ENCODE measurements around the gene DNAH2.

DNAH2 gene

DNA sequence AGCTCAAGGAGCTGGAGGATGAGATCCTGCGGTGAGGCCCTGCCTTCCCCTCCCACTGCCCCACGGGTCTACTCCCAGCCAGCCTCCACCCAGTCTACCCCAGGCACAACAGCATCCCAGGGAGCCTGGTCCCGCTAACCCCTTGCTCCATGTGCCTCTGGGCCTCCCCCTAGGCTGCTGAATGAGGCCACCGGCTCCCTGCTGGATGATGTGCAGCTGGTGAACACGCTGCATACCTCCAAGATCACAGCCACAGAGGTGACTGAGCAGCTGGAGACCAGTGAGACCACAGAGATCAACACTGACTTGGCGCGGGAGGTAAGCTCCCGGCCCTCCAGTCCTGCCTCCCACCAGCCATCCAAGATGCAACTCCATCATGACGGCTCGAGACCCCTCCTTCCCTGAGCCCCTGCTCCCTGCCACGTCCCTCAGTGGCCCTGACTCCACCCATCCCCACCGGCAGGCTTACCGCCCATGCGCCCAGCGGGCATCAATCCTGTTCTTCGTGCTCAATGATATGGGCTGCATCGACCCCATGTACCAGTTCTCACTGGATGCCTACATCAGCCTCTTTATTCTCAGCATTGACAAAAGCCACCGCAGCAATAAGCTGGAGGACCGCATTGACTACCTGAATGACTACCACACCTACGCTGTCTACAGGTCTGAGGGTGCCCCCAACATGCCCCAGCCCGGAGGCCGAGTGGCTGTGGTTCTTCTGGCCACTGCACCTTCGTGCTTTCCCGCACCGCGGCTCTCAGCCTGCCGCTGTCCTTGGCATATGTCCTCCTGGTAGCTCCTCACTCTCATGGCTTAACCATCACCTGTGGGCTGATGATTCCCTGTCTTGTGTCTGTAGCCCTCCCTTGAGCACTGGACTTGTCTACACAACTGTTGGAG is 101.5 kb downstream of the DNAH2 start:
- DNase-seq (ENCODE audit: low read depth in 2 of 2) = no peak

DNA sequence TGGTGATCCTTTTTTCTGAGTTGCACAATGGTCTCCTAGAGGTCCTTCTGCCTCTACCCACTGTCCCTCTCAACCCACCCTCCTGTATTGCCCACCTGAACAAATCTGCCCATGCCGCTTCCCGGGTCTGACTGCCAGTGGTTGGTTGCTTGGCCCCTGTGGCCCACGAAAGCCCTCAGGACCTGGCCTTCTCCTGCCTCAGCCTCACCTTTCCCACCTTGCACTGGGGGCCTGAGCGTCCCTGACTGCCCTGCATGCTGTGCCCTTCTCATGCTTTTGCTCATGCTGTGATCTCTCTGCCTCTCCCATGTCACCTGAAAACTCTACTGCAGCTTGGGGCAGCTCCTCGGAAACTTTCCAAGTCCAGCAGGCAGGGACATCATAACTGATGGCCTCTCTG is 102.7 kb downstream of the DNAH2 start:
- no peak for DNase-seq (ENCODE audit: low read depth in 2 of 2)

DNA sequence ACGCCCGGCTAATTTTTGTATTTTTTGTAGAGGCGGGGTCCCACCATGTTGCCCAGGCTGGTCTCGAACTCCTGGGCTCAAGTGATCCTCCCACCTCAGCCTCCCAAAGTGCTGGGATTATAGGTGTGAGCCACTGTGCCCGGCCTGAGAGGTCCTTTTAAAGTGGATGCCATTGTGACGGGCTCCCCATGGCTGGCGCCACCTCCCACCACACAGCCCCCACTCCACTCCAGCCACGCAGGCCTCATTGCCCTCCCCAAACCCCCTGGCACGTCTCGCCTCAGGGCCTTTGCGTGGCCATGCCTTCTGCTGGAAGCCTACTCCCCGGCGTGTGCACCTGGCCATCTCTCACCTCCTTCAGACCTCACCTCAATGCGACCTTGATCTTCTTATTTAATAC is 104.6 kb downstream of the DNAH2 start:
- no peak for DNase-seq (ENCODE audit: low read depth in 2 of 2)

DNA sequence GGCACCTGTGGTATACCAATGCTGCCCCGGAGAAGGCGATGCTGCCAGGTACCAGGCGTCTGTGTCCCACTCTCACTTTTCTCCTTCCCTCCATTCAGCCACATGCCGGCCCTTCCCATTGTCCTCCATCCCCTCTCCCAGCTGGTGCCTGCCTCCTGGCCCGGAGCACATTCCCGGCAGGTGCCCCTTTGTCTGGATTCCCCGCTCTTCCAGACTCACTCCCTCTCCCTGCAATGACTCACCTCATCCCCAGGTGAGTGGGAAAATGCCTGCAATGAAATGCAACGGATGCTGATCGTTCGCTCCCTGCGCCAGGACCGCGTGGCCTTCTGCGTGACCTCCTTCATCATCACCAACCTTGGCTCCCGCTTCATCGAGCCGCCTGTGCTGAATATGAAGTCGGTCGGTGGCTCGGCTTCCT is 106.0 kb downstream of the DNAH2 start:
- no peak for DNase-seq (ENCODE audit: low read depth in 2 of 2)

DNA sequence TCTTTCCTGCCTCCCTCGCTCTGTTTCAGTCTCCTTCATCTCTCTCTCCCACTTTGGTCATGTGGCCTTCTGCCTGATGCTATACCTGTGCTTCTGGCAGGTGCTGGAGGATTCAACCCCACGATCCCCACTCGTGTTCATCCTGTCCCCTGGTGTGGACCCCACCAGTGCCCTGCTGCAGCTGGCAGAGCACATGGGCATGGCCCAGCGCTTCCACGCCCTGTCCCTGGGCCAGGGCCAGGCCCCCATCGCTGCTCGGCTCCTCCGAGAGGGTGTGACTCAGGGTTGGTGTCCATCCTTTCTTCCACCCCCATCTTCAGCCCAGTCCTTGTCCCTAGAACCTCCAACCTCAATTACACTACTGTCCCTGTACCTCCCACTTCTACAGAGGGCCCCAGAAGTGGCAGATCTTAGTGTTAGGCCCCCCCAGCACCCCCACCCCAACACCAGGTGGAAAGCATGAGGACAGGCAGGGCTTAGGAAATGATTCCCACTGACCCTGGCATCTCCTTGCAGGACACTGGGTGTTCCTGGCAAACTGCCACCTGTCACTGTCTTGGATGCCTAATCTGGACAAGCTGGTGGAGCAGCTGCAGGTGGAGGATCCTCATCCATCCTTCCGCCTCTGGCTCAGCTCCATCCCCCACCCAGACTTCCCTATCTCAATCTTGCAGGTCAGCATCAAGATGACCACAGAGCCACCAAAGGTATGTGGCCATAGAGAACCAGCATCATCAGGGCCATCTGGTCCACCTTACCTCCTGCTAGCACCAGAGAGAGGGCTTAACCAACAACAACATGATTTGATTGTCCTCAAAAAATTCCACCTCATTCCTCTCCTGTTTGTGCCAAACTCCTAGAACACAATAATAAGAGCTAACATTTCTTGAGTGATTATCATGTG is 106.7 kb downstream of the DNAH2 start:
- no peak for DNase-seq (ENCODE audit: low read depth in 2 of 2)

DNA sequence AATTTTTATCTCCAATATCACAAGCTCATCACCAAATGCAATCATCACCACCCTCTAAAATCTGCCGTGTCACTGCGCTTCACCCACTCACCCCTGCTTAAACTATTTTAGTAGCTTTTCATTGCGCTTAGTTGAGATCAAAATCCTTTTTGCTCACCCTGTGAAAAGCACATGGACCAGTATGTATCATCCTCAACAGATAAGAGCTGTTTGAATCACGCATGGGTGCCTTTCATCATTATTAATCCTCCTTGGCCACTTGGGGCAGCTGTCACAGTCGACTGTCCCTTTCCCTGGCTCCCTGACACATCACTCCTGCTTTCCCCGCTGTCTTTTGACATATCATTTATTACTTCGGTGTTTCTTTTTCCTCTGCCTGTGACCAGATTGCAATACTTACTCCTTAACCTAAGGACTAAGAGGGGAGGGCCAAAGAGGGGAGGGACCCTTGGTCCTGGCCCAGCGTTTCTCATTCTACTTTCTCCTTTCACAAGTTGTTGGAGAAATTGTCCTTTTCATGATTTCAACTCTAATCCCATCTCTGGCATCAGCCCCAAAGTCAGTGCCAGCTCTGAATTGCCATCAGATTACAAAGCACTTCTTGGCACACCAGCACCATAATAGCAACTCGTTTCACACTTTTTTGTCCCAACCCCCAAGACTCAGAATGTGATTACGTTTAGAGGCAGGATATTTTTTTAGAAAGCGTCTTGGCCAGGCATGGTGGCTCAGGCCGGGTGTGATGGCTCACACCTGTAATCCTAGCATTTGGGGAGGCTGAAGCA is 107.9 kb downstream of the DNAH2 start:
- no peak for DNase-seq (ENCODE audit: low read depth in 2 of 2)

DNA sequence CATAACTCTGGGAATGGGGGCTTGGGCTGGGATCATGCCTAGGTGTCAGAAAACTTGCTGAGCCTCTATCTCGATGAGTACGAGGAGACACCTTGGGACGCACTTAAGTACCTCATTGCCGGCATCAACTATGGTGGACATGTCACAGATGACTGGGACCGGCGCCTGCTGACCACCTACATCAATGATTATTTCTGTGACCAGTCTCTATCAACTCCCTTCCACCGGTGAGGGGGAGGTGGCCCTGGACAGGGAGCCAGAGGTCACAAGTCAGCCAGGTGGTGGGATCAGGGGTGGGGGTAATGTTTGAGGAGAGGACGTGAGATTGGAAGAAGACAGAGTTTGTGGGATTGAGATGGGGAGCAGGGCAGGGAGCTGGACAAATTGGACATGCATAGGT is 113.1 kb downstream of the DNAH2 start:
- no peak for DNase-seq (ENCODE audit: low read depth in 2 of 2)

DNA sequence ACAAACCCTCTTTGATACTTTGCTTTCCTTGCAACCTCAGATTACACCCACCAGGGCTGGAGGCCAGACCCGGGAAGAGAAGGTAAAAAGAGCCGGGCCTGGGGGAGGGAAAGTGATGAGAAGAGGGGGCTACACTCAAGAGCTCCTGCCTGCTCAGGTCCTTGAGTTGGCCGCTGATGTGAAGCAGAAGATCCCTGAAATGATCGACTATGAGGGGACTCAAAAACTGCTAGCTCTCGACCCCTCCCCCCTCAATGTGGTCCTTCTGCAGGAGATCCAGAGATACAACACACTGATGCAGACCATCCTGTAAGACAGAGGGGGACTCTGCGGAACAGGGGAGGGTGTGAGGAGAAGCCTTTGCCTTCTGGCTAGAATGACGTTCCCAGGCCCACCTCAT is 113.7 kb downstream of the DNAH2 start:
- no peak for DNase-seq (ENCODE audit: low read depth in 2 of 2)

DNA sequence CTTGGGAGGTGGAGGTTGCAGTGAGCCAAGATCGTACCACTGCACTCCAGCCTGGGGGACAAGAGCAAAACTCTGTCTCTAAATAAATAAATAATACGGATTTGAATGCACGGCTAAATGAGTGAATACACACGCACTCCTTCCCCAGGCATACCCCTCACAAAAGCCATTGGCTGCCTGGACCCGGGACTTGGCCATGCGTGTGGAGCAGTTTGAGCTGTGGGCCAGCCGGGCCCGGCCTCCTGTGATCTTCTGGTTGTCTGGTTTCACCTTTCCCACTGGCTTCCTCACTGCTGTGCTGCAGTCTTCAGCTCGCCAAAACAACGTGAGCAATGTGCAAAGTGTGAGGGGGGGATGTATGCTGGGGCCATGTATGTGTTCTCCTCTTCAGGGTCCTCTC is 114.9 kb downstream of the DNAH2 start:
- no peak for DNase-seq (ENCODE audit: low read depth in 2 of 2)

DNA sequence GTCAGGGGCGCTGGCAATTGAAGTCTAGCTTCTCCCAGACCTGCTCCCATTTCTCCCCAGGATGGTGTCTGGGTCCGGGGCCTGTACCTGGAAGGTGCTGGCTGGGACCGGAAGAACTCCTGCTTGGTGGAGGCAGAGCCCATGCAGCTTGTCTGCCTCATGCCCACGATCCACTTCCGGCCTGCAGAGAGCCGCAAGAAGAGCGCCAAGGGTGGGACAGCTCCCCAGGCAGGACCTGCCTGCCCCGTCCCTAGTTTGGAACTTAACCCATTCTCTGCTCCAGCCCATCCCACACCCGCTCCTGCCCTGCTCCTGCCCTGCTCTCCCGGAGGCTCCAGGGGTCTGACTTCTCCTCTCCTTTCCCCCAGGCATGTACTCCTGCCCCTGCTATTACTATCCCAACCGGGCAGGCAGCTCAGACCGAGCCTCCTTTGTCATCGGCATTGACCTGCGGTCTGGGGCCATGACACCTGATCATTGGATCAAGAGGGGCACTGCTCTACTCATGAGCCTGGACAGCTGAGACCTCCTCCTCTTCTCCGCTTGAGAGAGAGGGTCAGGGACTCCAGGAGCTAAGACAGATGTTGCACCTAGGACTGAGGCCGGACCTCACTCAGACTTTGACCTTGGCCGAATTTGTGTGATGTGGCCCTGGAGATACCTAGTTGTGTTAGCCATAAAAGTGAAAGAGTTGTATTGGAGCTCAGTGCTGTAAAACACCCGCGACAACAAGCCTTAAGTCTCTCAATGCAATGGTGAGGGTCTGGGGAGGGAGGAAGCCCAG is 115.7 kb downstream of the DNAH2 start:
- no peak for DNase-seq (ENCODE audit: low read depth in 2 of 2)

DNA sequence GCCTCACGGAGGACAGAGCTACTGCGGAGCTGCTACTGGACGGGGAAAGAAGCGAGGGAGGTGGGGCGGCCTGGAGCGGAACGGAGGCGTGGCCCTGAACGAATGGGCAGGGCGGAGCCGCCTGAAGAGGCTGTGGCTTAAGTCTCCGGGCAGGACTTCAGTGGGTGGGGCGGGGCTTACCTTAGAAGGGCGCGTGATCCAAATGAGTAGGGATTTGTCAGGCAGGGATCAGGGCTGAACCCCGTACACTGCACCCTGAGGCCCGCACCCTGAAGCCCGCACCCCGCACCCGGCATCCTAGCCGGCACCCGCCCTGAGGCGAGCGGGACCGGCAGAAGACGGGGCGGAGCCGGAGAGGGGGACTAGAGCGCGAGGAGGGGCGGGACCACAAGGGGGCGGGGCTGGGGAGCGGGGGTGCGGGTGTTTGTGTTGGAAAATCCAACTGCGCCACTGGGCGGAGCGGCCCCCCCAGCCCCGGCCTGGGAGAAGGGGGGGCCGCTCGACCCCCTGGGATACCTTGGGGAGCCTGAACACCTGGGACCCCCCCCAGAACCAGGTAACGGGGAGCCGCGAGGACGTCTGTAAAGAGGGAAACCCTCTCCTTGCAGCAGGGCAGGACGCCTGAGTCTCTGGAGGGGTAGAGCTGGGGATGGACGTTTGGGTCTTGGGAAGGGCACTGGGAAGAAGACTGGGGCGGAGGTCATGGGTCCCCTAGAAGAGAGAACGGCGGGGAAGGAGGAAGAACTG is 116.4 kb downstream of the DNAH2 start, which contains the start of gene KDM6B:
Gene KDM6B (plus strand): TSS at position 423 of the 747 bp plus-strand sequence. CDS start 11,338 bp downstream, outside the sequence.
- DNase-seq (ENCODE audit: low read depth in 2 of 2) = peak; percentile 75 to 81

DNA sequence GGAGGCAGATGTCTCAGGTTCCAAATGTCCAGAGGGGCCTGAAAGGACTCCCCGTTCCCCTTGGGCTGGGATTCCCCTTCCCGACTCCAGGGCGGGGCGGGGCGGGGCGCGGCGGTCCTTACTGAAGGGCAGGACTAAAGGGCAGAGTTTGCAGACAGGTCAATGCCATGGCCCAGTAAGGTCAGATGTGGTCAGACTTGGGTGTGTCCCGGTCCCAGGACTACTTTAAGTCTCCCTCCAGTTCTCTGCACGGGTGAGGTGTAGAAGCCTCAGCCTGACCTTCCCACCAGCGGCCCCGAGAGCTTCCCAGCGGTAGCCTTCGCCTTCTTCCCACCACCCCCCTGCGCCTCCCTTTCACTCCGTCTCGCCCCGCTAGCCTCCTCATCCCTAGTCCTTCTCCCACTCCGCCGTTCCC is 117.0 kb downstream of the DNAH2 start:
- peak; percentile 16 to 51 for DNase-seq (ENCODE audit: low read depth in 2 of 2)

DNA sequence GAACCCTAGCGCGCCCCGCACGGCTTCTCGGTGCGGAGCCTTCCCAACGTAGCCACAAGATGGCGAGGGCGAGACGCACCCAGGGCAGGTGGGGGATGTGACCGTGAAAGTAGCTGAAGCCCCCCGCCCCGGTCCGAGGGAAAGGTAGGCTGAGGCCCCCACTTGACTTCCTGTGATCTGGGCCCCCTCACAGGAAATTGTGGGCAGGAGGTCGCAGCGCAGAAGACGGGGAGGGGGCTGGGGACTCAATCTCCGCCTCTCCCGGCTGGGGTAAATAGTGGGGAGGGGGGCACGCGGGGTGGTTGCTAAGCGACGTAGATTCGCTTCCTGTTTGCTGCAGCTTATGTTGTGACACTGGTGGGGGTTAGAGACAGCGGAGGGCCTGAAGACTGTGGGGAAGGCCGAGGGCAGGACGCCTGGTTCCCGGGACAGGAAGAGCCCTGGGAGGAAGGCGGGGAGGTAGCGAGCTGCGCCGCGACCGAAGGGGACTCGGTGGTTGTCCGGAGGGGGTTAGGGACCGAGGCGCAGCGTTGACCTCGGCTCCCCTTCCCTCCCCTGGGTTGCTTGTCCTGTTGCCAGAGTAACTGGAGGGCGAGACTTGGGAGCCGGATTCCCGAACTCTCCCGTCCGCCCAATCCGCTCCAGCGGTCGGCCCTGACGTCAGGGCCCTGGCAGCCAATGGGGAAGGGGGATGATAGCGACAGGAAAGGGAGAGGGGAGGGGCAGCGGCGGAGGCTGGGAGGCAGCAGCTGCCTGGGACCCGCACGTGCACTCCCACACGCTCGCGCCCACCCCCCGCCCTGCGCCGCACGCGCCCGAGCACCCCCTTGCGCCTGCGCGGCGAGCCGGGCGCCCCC is 117.6 kb downstream of the DNAH2 start:
- peak; percentile 85 to 86 for DNase-seq (ENCODE audit: low read depth in 2 of 2)

DNA sequence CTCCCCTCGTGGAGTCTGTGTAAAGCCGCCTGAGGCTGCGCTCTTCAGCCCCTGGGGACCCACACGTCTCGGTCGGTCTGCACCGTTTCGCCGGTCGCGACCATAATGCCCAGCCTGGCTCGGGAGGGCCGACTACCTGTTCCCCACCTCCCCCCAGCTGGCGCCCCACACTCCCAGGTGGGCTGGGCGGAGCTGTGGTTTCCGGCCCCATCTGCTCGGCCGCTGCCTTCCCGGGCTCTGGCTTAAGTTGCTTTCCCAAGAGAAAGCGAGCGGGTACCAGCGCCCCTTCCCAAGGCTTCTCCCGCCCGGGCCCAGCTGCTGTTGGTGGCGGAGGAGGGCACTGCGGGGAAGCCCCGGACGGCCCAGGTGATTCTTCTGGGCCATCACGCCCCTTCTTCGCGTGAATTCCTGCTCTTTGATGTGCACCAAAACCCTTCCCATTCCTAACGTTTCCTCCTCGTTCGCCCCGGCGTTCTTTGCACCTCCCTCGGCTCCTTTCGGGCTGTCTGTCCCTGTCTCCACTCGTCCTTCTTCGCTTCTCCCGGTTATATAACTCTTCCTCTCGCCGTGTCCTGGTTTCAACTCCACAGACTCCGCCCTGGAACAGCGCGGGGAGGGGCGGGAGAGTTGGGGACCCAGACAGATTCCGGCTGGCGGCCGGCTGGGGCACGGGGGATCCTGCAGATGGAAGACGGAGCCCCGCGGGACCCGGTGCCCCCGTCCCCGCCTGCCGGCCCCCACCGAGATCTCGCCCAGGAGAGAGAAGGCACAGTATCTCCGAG is 118.5 kb downstream of the DNAH2 start:
- DNase-seq (ENCODE audit: low read depth in 2 of 2) = no peak

DNA sequence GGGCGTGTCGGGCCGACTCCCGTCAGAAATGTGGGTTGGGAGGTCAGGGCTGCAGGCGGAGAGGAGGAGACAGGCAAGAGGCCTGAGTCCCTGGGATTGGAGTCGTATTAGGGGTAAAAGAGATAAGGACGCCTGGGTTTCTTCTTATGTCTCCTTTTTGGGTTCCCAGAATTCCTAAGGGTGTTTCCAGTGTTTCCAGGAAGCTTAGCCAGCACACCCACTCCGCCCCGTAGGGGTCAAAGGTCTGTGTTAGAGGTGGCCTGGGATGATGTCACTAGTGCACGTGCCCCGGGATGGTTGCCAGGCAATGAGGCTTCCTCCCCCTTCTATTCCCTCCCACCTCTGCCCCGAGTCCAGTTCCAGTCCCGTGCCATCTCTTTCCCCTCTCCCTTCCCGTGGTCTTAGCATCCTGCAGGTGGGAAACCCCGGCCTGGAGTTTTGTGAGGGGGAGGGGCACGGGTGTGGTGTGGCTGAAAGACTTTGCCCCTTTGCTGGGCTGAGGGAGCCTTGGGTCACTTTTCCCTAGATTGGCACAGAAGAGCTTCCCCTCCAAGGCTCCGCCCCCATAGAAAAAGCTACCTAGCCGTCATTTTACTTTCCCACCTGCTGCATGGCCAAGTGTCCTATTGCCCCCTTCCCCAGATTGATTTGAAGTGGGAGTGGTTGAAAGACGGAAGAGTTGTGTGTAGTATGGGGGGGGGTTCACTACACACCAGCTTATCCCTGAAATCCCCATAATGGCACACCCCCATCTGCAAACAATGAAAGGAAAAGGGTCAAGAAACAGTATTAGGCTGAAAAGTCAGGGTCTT is 119.3 kb downstream of the DNAH2 start:
- peak in 1 of 2 donors; percentile 56 for DNase-seq (ENCODE audit: low read depth in 2 of 2)

DNA sequence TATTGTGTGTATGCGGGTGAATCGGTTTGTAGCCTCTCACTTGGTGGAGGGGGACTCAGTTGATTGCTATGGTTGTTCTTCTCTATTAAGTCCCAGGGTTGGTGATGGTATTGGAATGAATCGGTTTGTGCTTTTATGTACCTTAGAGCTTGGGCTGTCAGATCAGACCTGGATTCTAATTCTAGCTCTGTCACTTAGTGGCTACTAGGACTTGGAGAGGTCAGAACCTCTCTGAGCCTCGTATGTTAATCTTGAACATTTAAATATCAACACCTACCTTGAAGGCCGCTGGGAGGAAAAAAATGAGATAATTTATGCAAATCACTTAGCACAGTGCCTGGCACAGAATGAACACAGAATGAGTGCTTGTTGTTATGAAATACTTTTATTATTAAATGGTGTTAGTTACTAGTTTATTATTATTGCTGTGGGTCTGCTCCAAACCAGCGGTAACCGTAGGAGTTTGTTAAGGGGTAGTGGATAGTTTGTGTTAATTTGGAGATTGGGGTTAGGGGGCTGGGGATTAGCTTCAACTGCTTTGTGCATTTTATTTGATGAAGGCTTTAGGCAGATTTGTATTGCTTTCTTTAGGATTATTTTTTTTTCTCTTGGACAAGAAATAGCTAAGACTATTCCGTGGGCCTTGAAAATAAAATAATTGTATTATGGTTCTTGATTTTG is 120.0 kb downstream of the DNAH2 start:
- DNase-seq (ENCODE audit: low read depth in 2 of 2) = no peak
